K562 (cell line): ENCODE data around the gene SPATS1. TPM values are rescaled to one million over a fixed set of nuclear protein-coding genes. Genes with fewer than 3 reads are reported as not detected.
A peak's percentile ranks its signal among the peaks of the same experiment; 100 is the strongest.

ENCODE experiments used
- E2F3 ChIP-seq: fragments of 250-450 bp; sonication (Bioruptor Pico); IDR thresholded peaks from 2 replicates; pipeline ENCODE4 v1.4.0; 2020; ENCODE audit warnings: mild to moderate bottlenecking
- ELF4 ChIP-seq: fragments of 450-650 bp; formaldehyde crosslinking; IDR thresholded peaks from 2 replicates; pipeline ENCODE4 v1.4.0; 2022; ENCODE audit warnings: missing genetic modification characterization
- FOSL1 ChIP-seq: fragments of 200-800 bp; sonication (Bioruptor generic); conservative IDR thresholded peaks from 2 replicates; pipeline ENCODE4 v1.6.1; 2016; ENCODE audit warnings: missing genetic modification characterization, missing compliant biosample characterization
- KAT7 ChIP-seq: sonication (generic); formaldehyde crosslinking; IDR thresholded peaks from 2 replicates; pipeline ENCODE4 v1.8.0; 2022; ENCODE audit warnings: missing genetic modification reagents, mild to moderate bottlenecking, borderline replicate concordance
- NCOR1 ChIP-seq: fragments of 450-650 bp; IDR thresholded peaks from 2 replicates; pipeline ENCODE4 v1.6.1; 2016; ENCODE audit warnings: mild to moderate bottlenecking, moderate library complexity
- RBBP5 ChIP-seq: fragments of 200-600 bp; sonication (generic); IDR thresholded peaks from 2 replicates; pipeline ENCODE4 v1.6.1; 2012; ENCODE audit warnings: borderline replicate concordance, mild to moderate bottlenecking, low read length, control low read depth, inconsistent platforms; ENCODE audit not compliant: insufficient read depth, poor library complexity, severe bottlenecking
- RNF2 ChIP-seq: sonication (generic); IDR thresholded peaks from 2 replicates; pipeline ENCODE4 v1.6.1; 2016
- STAT5B ChIP-seq: fragments of 250-450 bp; sonication (Bioruptor Pico); IDR thresholded peaks from 2 replicates; pipeline ENCODE4 v1.8.0; 2021; ENCODE audit warnings: mild to moderate bottlenecking, inconsistent platforms
- U2AF1 ChIP-seq: fragments of 200-400 bp; formaldehyde crosslinking; optimal IDR thresholded peaks from 2 replicates; pipeline ENCODE3; 2017; ENCODE audit warnings: mild to moderate bottlenecking, low read depth, low read length, moderate library complexity
- U2AF2 ChIP-seq: fragments of 200-400 bp; formaldehyde crosslinking; optimal IDR thresholded peaks from 2 replicates; pipeline ENCODE3; 2017; ENCODE audit warnings: low read depth, mild to moderate bottlenecking, low read length
- XRCC4 ChIP-seq: IDR thresholded peaks from one replicate; pipeline ENCODE4 v1.6.1; 2011; ENCODE audit not compliant: insufficient read depth, insufficient read length; ENCODE audit errors: extremely low read depth
- ZKSCAN1 ChIP-seq: fragments of 150-350 bp; IDR thresholded peaks from 2 replicates; pipeline ENCODE4 v1.6.1; 2016; ENCODE audit warnings: low read depth, low read length
- ZNF282 ChIP-seq: sonication (generic); formaldehyde crosslinking; IDR thresholded peaks from 2 replicates; pipeline ENCODE4 v1.8.1; 2023; ENCODE audit warnings: missing genetic modification reagents
- polyA plus RNA-seq, 8 experiments: library from polyadenylated mRNA; depleted of rRNA in 4 of 8; stranded (reverse) in 5 of 8; unstranded in 3 of 8; fragments of >200 nt; fragmentation: Nextera tagmentation in 2 of 8; fragmentation: Illumina TruSeq in 1 of 8; extraction: Ambion mirVana in 2 of 8; extraction: Trizol in 1 of 8; gene quantifications; 2 replicates each; pipeline versions ENCODE4 v1.2.1 to v1.2.3, GENCODE V29; 2011 to 2014; ENCODE audit warnings: inconsistent platforms in 1 of 8, missing spikeins in 1 of 8
- total RNA-seq, 7 experiments: library from RNA; depleted of rRNA in 6 of 7; stranded (reverse); fragments of >200 nt in 6 of 7; fragmentation: Illumina TruSeq in 2 of 7; extraction: Trizol in 2 of 7; gene quantifications; 2 replicates each; pipeline versions ENCODE4 v1.2.1 to v1.2.3, GENCODE V29; 2011 to 2021; ENCODE audit warnings: low replicate concordance in 1 of 7
- TF ChIP-seq, protein P1 (sequence below): IDR thresholded peaks from 3 replicates; pipeline ENCODE4 v1.6.1; 2011; ENCODE audit warnings: borderline replicate concordance, mild to moderate bottlenecking; ENCODE audit not compliant: insufficient read length, insufficient read depth
- TF ChIP-seq, protein P2 (sequence below): sonication (generic); formaldehyde crosslinking; IDR thresholded peaks from 2 replicates; pipeline ENCODE4 v1.8.0; 2022; ENCODE audit warnings: missing genetic modification reagents, mild to moderate bottlenecking, borderline replicate concordance
- TF ChIP-seq, protein P3 (sequence below), 2 experiments: fragments of 450-650 bp in 1 of 2; IDR thresholded peaks; 2 replicates each; pipeline ENCODE4 v1.6.1; 2011 to 2017; ENCODE audit warnings: low read depth in 2 of 2, antibody characterized with exemption in 1 of 2, borderline replicate concordance in 1 of 2, low read length in 1 of 2, mild to moderate bottlenecking in 1 of 2, mixed read lengths in 1 of 2; ENCODE audit not compliant: control insufficient read depth in 1 of 2
- TF ChIP-seq, protein P4 (sequence below): fragments of 250-450 bp; sonication (Bioruptor Pico); IDR thresholded peaks from 2 replicates; pipeline ENCODE4 v1.9.0; 2021; ENCODE audit warnings: mild to moderate bottlenecking, inconsistent platforms

Gene SPATS1
- total and polyA plus RNA-seq, 9 of the 15 experiments (the other 6 are each of a cell fraction or from before 2014, with no cell fraction given), result not detected

DNA sequence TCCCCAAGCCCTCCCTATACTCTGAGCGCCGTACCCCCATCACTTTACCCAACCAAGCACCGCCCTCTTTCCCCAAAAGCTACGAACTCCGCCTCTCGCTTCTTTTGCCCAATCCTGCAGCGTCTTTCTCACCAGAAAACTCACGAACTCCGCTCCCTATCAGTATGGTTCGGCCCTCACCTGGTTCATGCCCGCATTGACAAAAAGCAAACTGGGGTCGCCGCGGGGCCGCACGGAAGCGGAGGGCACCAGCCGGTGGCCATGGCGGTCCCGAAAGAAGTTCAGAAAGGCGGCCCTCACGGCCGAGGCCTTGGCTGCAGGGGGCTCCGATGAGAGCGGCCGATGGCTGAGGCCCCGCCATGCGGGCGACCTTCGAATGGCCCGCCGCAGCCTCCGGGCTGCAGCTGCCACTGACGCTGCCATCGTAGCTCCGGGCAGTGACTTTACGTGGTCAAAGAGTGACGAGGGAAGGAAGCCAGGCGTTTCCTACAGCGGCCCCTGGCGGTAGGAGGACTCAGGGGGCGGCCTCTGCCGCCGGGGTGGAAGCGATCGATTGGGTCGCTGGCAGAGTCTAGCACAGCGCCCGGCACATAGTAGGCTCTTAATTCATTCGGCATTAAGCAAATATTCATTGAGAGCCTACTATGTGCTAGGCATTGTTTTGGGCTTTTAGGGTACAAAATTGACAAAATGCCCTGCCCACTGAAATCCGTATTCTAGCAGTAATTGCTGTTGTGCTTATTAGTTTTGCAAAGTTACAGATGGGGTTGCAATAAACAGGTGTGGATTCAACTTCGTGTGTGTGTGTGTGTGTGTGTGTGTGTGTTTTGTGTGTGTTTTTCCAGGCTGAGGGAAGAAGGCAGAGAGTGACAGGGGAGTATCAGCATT lies 29.3 kb upstream of the SPATS1 start, which contains the start of gene AARS2 (continued):
- peak; percentile 25; the same call in 1 of the 2 replicates for TF ChIP-seq NCOR1
- TF ChIP-seq, protein P1, sequence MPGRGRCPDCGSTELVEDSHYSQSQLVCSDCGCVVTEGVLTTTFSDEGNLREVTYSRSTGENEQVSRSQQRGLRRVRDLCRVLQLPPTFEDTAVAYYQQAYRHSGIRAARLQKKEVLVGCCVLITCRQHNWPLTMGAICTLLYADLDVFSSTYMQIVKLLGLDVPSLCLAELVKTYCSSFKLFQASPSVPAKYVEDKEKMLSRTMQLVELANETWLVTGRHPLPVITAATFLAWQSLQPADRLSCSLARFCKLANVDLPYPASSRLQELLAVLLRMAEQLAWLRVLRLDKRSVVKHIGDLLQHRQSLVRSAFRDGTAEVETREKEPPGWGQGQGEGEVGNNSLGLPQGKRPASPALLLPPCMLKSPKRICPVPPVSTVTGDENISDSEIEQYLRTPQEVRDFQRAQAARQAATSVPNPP, result no peak
- peak; percentile 98 for TF ChIP-seq RBBP5
- no peak for TF ChIP-seq ZNF282 (CRISPR knock-in tag)
- TF ChIP-seq ZKSCAN1, result peak; percentile 100
- peak; percentile 92 for TF ChIP-seq U2AF1
- TF ChIP-seq FOSL1 (tag), result peak; percentile 40; the same call in 1 of the 2 replicates
- no peak for TF ChIP-seq XRCC4
- TF ChIP-seq E2F3, result no peak
- TF ChIP-seq RNF2, result peak; percentile 82
- TF ChIP-seq U2AF2, result no peak
- TF ChIP-seq STAT5B, result no peak
- TF ChIP-seq, protein P2, sequence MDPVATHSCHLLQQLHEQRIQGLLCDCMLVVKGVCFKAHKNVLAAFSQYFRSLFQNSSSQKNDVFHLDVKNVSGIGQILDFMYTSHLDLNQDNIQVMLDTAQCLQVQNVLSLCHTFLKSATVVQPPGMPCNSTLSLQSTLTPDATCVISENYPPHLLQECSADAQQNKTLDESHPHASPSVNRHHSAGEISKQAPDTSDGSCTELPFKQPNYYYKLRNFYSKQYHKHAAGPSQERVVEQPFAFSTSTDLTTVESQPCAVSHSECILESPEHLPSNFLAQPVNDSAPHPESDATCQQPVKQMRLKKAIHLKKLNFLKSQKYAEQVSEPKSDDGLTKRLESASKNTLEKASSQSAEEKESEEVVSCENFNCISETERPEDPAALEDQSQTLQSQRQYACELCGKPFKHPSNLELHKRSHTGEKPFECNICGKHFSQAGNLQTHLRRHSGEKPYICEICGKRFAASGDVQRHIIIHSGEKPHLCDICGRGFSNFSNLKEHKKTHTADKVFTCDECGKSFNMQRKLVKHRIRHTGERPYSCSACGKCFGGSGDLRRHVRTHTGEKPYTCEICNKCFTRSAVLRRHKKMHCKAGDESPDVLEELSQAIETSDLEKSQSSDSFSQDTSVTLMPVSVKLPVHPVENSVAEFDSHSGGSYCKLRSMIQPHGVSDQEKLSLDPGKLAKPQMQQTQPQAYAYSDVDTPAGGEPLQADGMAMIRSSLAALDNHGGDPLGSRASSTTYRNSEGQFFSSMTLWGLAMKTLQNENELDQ, result 0 out of 2 replicates have a peak, but pooled peaks have one; percentile 82
- no peak; the same call in 1 of the 2 replicates for TF ChIP-seq ELF4 (CRISPR knock-in tag)
- TF ChIP-seq, protein P3, sequence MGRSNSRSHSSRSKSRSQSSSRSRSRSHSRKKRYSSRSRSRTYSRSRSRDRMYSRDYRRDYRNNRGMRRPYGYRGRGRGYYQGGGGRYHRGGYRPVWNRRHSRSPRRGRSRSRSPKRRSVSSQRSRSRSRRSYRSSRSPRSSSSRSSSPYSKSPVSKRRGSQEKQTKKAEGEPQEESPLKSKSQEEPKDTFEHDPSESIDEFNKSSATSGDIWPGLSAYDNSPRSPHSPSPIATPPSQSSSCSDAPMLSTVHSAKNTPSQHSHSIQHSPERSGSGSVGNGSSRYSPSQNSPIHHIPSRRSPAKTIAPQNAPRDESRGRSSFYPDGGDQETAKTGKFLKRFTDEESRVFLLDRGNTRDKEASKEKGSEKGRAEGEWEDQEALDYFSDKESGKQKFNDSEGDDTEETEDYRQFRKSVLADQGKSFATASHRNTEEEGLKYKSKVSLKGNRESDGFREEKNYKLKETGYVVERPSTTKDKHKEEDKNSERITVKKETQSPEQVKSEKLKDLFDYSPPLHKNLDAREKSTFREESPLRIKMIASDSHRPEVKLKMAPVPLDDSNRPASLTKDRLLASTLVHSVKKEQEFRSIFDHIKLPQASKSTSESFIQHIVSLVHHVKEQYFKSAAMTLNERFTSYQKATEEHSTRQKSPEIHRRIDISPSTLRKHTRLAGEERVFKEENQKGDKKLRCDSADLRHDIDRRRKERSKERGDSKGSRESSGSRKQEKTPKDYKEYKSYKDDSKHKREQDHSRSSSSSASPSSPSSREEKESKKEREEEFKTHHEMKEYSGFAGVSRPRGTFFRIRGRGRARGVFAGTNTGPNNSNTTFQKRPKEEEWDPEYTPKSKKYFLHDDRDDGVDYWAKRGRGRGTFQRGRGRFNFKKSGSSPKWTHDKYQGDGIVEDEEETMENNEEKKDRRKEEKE (IDR thresholded peaks at IDR 0.05; ENCODE audit: borderline replicate concordance in 1 of 2, control insufficient read depth in 1 of 2, low read depth in 2 of 2, low read length in 1 of 2), result peak in 1 of 2 experiments; percentile 94; a peak in 3 of 4 replicates
- TF ChIP-seq KAT7 (CRISPR knock-in tag), result peak; percentile 63; the same call in 1 of the 2 replicates
- TF ChIP-seq, protein P4, sequence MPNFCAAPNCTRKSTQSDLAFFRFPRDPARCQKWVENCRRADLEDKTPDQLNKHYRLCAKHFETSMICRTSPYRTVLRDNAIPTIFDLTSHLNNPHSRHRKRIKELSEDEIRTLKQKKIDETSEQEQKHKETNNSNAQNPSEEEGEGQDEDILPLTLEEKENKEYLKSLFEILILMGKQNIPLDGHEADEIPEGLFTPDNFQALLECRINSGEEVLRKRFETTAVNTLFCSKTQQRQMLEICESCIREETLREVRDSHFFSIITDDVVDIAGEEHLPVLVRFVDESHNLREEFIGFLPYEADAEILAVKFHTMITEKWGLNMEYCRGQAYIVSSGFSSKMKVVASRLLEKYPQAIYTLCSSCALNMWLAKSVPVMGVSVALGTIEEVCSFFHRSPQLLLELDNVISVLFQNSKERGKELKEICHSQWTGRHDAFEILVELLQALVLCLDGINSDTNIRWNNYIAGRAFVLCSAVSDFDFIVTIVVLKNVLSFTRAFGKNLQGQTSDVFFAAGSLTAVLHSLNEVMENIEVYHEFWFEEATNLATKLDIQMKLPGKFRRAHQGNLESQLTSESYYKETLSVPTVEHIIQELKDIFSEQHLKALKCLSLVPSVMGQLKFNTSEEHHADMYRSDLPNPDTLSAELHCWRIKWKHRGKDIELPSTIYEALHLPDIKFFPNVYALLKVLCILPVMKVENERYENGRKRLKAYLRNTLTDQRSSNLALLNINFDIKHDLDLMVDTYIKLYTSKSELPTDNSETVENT (CRISPR knock-in tag), result peak; percentile 100
